SK-N-SH treated with all-trans-retinoic acid at 6 μM for 48 hours (cell line): ENCODE data around the gene FGF4.

ENCODE experiments used
- CREB5 ChIP-seq: fragments of 250-450 bp; sonication (Bioruptor Pico); IDR thresholded peaks from 2 replicates; pipeline ENCODE4 v1.5.1; 2020; ENCODE audit warnings: low read depth, mild to moderate bottlenecking, moderate library complexity
- ESRRG ChIP-seq: fragments of 250-450 bp; sonication (Bioruptor Pico); IDR thresholded peaks from 2 replicates; pipeline ENCODE4 v1.6.1; 2021; ENCODE audit warnings: mild to moderate bottlenecking
- GLIS3 ChIP-seq: fragments of 250-450 bp; sonication (Bioruptor Pico); IDR thresholded peaks from 2 replicates; pipeline ENCODE4 v1.5.0; 2020; ENCODE audit warnings: mild to moderate bottlenecking, moderate library complexity
- PATZ1 ChIP-seq: fragments of 250-450 bp; sonication (Bioruptor Pico); IDR thresholded peaks from 2 replicates; pipeline ENCODE4 v1.8.0; 2020; ENCODE audit warnings: mild to moderate bottlenecking, moderate library complexity, borderline replicate concordance
- RARB ChIP-seq: fragments of 250-450 bp; sonication (Bioruptor Pico); IDR thresholded peaks from 2 replicates; pipeline ENCODE4 v1.8.0; 2021; ENCODE audit warnings: mild to moderate bottlenecking, moderate library complexity
- ZNF565 ChIP-seq: fragments of 450-650 bp; formaldehyde crosslinking; conservative IDR thresholded peaks from 2 replicates; pipeline ENCODE4 v1.5.0; 2020; ENCODE audit warnings: low read depth, mild to moderate bottlenecking, moderate library complexity
- ZNF8 ChIP-seq: fragments of 450-650 bp; formaldehyde crosslinking; IDR thresholded peaks from 2 replicates; pipeline ENCODE4 v1.5.0; 2020; ENCODE audit warnings: mild to moderate bottlenecking, moderate library complexity

GRCh38 chr11:69823641-69824265, 48.6 kb upstream of the FGF4 start:
- TF ChIP-seq RARB (CRISPR knock-in tag) (no peak), CREB5 (CRISPR knock-in tag) (no peak), GLIS3 (CRISPR knock-in tag) (no peak), ESRRG (CRISPR knock-in tag) (no peak), ZNF8 (CRISPR knock-in tag) (no peak), PATZ1 (CRISPR knock-in tag) (no peak), ZNF565 (CRISPR knock-in tag) (no peak)
